Measurements from ENCODE around the gene MCHR1.
"Not testable (repeated sequence)": the region's sequence is repeated elsewhere in the genome, so short reads cannot be mapped to it uniquely, and the experiment has no call there.

MCHR1 gene

DNA sequence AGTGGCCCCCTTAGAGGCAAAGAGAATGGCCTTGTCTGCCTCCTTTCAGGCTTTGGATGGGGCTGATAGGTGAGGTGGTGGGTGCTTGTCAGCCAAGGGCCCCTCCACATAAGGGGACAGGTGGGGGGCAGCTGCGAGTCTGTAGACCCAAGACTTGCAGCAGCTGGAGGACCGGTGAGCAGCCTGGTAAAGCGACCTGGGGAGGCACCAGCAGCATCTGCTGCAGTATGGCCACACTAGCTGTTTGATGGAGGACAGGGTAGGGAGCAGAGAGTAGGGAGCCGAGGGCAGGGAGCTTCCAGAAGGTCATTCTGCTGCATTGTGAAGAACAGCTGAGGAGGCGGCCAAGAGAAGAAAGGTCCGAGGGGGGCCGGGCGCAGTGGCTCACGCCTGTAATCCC is 25.9 kb upstream of the MCHR1 start:
- intact Hi-C loops (cut with DNase I): no loop called here
- no peak for DNase-seq

- intact Hi-C loops (cut with DNase I): no loop called here
- peak in 40 of 42 donors; percentile 20 to 83 (median 60) for DNase-seq
Observed at GRCh38 chr22:40654522-40655167, 24.6 kb upstream of the MCHR1 start.

DNA sequence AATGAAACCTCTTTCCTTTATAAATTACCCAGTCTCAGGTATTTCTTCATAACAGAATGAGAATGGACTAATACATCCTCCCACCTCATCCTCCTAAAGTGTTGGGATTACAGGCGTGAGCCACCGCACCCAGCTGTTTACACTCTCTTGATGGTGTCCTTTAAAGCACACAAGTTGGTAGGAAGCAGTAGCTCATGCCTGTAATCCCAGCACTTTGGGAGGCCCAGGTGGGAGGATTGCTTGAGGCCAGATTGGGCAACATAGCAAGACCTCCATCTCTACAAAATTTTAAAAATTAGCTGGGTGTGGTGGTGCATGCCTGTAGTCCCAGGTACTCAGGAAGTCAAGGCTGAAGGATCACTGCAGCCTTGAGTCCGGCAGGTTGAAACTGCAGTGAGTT is 23.3 kb upstream of the MCHR1 start:
- intact Hi-C loops (cut with DNase I): not testable (repeated sequence)

GRCh38 chr22:40656651-40657050 is 22.6 kb upstream of the MCHR1 start:
- DNase-seq; intact Hi-C loops (cut with DNase I): not testable (repeated sequence)

More for the DNA sequence above, 23.3 kb upstream of the MCHR1 start:
- DNase-seq: not testable (repeated sequence)

DNA sequence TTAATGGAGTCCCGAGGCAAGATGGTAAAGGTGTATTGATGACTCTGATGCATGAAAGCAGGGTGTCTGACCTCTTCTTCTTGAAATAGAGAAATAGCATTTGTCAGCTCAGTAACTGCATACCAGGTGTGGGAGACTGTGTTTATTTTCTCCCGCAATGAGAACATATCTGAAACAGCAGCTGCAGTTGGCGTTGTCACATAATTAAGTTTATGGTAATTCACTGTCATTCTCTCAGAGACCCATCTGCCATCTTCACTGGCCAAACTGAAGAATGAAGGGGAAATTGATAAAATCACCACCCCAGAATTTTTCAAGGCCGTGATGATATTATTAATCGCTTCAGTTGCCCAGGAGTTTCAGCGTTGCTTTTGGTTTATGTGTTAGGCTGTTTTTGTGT is 20.1 kb upstream of the MCHR1 start:
- intact Hi-C loops (cut with DNase I): no loop called here
- no peak for DNase-seq

DNA sequence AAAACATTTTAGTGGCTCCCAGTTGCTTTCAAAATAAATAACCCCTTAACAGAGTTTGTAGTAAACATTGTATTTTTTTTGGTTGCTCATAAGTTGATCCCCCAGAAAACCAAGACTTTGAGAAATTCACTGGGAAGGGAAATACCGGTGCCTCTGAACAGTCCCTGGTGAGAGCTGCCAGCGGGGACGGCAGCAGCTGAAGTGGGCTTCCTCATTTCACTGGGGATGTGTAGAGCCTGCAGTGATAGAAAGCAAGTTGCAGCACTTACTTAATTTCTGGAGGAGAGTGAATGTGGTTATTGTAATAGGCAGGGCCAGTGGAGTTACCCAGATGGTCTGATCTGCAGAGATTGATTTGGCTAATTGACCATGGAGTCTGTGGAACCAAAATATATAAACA is 18.6 kb upstream of the MCHR1 start:
- no peak for DNase-seq
- intact Hi-C loops (cut with DNase I): no loop called here

- DNase-seq: no peak
- intact Hi-C loops (cut with DNase I): no loop called here
Observed at GRCh38 chr22:40661671-40662070, 17.6 kb upstream of the MCHR1 start.

GRCh38 chr22:40665312-40665711 is 14.0 kb upstream of the MCHR1 start:
- intact Hi-C loops (cut with DNase I): no loop called here
- peak in 25 of 42 donors; percentile 14 to 72 (median 44) for DNase-seq

- intact Hi-C loops (cut with DNase I): no loop called here
- DNase-seq: peak in 11 of 42 donors; percentile 15 to 54 (median 29)
Observed at GRCh38 chr22:40666151-40666848, 13.0 kb upstream of the MCHR1 start.

GRCh38 chr22:40668611-40669411 is 10.5 kb upstream of the MCHR1 start:
- intact Hi-C loops (cut with DNase I): no loop called here
- no peak for DNase-seq

DNA sequence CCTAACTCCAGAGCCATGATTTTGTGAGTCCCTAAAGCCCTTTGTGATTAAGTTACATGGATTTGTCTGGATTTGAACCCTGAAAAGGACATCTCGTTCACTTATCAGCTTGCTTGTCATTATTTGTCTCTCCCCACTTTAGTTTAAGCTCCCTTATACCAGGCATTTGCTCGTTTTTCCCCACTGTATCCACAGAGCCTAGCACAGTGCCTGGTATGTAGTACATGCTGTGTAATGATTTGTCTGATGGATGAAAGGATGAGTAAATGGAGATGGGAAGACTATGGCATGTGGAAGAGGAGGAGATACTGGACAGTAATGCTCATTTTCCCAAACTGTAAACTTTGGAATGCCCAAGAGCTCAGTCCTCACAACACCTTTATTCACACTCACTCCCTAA is 9.2 kb upstream of the MCHR1 start:
- DNase-seq: no peak

DNA sequence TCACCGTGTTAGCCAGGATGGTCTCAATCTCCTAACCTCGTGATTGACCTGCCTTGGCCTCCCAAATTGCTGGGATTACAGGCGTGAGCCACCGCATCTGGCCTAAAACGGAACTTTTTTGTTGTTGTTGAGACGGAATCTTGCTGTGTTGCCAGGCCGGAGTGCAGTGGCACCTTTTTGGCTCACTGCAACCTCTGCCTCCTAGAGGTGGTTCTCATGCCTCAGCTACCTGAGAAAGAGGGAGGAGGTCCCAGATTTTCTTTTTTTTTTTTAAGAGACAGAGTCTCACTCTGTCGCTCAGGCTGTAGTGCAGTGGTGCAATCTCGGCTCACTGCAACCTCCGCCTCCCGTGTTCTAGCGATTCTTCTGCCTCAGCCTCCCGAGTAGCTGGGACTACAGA is 7.9 kb upstream of the MCHR1 start:
- intact Hi-C loops (cut with DNase I): no loop called here
- DNase-seq: no peak

More for the DNA sequence above, 9.2 kb upstream of the MCHR1 start:
- intact Hi-C loops (cut with DNase I): no loop called here

DNA sequence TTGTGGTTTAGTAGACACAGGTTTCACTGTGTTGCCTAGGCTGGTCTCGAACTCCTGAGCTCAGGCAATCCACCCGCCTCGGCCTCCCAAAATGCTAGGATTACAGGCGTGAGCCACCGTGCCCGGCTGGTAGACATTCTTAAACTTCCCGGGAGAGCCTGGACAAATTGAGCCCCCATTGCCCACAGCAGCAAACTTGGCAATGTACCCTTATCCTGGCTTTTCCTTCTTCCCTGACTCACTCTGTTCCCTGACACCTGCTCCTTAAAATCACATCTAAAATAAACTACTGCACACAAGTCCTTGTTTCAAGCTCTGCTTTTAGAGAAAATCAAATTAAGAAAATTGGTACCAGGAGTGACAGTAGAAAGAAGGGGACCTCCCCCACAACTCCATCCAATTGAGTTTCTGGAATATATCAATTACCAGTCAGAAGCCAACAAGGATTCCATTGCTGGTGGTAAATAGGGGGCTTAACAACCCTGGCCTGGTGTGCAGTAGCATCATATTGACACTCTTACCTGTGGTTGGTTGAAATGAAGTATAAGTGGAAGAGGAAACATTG is 7.4 kb upstream of the MCHR1 start:
- DNase-seq: no peak

GRCh38 chr22:40673017-40673416 is 6.3 kb upstream of the MCHR1 start:
- intact Hi-C loops (cut with DNase I): no loop called here

More for the DNA sequence above, 7.4 kb upstream of the MCHR1 start:
- intact Hi-C loops (cut with DNase I): no loop called here

GRCh38 chr22:40674274-40674673 is 5.0 kb upstream of the MCHR1 start:
- intact Hi-C loops (cut with DNase I): no loop called here

More at GRCh38 chr22:40673017-40673416, 6.3 kb upstream of the MCHR1 start:
- no peak for DNase-seq

DNA sequence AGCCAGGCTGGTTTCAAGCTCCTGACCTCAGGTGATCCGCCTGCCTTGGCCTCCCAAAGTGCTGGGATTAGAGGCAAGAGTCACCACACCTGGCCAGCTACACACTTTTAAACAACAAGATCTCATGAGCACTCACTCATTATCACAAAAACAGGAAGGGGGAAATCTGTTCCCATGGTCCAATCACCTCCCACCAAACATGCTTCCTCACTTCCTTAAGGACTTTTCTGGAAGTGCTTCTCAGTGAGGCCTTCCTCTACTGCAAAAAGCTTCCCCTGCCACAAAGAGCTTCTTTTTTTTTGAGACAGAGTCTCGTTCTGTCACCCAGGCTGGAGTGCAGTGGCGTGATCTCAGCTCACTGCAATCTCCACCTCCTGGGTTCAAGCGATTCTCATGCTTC is 3.1 kb upstream of the MCHR1 start:
- DNase-seq; intact Hi-C loops (cut with DNase I): not testable (repeated sequence)

More at GRCh38 chr22:40674274-40674673, 5.0 kb upstream of the MCHR1 start:
- no peak for DNase-seq

GRCh38 chr22:40676644-40677043 is 2.6 kb upstream of the MCHR1 start:
- intact Hi-C loops (cut with DNase I): no loop called here
- DNase-seq: no peak

DNA sequence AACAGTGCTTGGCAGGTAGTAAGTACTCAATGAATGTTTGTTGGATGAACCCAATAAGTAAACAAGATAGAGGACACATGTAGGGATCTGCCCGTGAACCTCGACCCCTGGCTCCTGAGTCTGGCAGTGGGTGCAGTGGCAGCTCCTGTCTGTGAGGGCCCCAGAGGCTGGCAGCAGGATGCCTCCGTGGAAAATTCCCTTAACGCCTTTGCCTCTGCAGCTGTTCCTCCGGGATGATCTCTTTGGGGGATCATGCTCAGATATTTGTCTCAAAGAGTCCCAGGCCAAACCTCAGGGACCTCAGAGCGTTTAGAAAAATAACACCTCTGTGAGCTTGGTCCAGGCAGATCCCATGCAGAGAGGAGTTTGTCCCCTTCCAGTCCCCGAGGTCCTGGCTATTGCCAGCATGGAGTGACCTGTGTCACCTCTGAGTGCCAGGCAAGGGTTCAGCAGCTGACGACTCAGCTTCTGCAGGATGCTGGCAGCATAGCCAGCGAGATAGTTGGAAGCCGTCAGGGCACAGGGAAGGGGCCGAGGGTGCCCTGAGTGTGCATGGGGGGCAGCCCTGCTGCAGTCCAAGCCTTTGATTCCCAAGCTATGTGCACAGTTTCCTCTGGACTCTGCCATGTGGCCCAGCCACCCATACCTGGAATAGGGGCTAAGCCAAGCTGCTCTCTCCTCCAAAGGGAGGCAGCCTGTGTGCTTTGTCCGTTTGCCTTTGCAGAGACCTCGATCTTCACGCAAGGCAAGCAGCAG is 613 bp upstream of the MCHR1 start:
- intact Hi-C loops (cut with DNase I): no loop called here
- no peak for DNase-seq

All from head of caudate nucleus (tissue), 42 donors.